H1 (cell line): ENCODE data around the gene HP1BP3.

Source experiments
- HDAC6 ChIP-seq: IDR thresholded peaks from one replicate; pipeline ENCODE4 v1.7.1; 2012; ENCODE audit warnings: low read depth, mild to moderate bottlenecking, inconsistent platforms, low read length, moderate library complexity
- RFX5 ChIP-seq: IDR thresholded peaks from 2 replicates; pipeline ENCODE4 v1.6.1; 2011; ENCODE audit warnings: low read depth, low read length, improper control_type of control experiment, borderline replicate concordance
- SIN3A ChIP-seq, 2 experiments: IDR thresholded peaks in 1 of 2; conservative IDR thresholded peaks in 1 of 2; 2 replicates each; pipeline ENCODE4 v1.6.1; 2011 to 2012; ENCODE audit warnings: low read length in 2 of 2, improper control_type of control experiment in 1 of 2, low read depth in 1 of 2, mild to moderate bottlenecking in 1 of 2
- TF ChIP-seq, protein P1 (sequence below), 3 experiments: IDR thresholded peaks; 1 replicate in 2 of 3; 2 replicates in 1 of 3; pipeline versions ENCODE4 v1.5.1 to v1.6.1; 2011; ENCODE audit warnings: low read length in 3 of 3, mild to moderate bottlenecking in 3 of 3, inconsistent platforms in 2 of 3, low read depth in 1 of 3, moderate library complexity in 1 of 3; ENCODE audit not compliant: insufficient read depth in 1 of 3; ENCODE audit errors: control extremely low read depth in 1 of 3

DNA sequence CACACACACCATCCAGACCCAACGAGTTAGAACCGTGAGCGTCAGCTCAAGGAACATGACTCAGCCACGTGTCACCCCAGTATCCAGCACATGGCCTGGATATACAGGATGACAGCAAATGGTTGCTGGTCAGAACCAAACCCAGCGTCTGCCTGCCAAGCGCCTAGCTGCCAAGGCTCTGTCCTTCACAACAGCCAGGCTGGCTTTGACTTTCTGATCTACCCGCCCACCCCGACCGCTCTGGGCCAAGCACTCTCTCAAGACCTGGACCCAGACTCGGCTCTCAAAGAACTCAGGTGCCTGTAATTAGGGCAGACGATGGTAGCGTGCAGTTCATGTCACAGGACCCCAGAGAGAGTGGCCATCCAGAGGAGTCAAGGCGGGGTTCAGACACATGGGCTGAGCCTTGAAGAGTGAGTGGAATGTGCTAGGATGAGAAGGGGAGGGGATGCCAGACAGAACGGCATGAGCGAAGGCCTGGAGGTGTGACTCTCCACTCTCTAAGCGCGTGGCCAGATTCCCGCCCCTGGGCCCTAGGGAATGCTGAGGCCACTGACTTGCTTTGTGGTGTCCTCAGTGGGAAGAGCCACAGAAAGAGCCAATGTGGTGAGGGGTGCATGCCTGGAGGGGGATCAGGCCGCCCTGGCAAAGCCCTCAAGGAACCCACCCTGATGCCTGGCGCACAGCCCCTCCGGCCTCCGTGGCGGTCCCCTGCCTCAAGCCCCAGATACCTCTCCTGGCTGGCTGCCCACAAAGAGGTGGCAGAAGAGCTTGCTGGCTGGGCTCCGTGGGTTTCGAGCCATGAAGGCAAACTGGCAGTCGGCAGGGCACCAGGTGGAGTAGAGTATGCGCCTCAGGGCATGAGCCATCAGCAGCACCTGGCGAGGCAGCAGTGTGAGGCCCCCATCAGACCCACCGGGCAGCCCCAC is 61.7 kb downstream of the HP1BP3 start:
- TF ChIP-seq HDAC6, result no peak
- no peak for TF ChIP-seq RFX5
- TF ChIP-seq, protein P1, sequence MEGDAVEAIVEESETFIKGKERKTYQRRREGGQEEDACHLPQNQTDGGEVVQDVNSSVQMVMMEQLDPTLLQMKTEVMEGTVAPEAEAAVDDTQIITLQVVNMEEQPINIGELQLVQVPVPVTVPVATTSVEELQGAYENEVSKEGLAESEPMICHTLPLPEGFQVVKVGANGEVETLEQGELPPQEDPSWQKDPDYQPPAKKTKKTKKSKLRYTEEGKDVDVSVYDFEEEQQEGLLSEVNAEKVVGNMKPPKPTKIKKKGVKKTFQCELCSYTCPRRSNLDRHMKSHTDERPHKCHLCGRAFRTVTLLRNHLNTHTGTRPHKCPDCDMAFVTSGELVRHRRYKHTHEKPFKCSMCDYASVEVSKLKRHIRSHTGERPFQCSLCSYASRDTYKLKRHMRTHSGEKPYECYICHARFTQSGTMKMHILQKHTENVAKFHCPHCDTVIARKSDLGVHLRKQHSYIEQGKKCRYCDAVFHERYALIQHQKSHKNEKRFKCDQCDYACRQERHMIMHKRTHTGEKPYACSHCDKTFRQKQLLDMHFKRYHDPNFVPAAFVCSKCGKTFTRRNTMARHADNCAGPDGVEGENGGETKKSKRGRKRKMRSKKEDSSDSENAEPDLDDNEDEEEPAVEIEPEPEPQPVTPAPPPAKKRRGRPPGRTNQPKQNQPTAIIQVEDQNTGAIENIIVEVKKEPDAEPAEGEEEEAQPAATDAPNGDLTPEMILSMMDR (IDR thresholded peaks at IDR 0.05; ENCODE audit: control extremely low read depth in 1 of 3, insufficient read depth in 1 of 3, low read depth in 1 of 3, low read length in 3 of 3), result no peak
- TF ChIP-seq SIN3A (conservative IDR thresholded peaks at IDR 0.05 in 1 of 2, IDR thresholded peaks at IDR 0.05 in 1 of 2; ENCODE audit: low read depth in 1 of 2, low read length in 2 of 2), result no peak
